GDM1 (cell line): ENCODE measurements around the gene CHRNG.
"Not testable (repeated sequence)": the region's sequence is repeated elsewhere in the genome, so short reads cannot be mapped to it uniquely, and the experiment has no call there.

Experiments used
- DNase-seq: peaks from one replicate; lab custom pipeline; 2025; lab: John Stamatoyannopoulos, UW

Gene CHRNG

GRCh38 chr2:232527905-232528470, 11.5 kb upstream of the CHRNG start:
- no peak for DNase-seq

- no peak for DNase-seq
Observed at GRCh38 chr2:232528746-232529460, 10.6 kb upstream of the CHRNG start.

DNA sequence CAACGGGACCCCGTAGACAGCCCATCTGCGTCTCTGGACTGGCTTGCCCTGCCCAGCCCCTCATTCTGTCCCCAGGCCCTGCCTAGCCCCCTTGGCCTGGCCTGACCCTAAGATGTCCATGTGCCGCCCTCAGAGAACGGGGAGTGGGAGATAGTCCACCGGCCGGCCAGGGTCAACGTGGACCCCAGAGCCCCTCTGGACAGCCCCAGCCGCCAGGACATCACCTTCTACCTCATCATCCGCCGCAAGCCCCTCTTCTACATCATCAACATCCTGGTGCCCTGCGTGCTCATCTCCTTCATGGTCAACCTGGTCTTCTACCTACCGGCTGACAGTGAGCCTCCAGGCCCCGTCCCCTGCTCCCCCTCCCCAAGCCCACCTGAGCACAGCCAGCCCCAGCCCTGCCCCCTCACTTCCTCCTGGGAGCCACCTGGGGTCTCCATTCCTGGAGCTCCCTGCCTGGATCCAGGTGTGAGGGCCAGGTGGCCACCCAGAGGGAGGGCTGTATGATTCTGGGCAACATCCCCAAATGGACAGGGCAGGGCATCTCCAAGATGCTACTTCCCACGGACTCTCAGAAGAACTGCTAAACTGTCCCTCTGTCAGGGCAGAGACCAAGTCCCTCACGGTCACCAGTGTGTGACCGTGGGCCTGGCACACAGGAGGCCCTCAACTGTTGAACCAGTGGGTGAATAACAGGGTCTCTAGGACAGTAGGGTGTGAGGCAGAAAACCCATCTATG, 9.5 kb upstream of the CHRNG start:
- no peak for DNase-seq

DNA sequence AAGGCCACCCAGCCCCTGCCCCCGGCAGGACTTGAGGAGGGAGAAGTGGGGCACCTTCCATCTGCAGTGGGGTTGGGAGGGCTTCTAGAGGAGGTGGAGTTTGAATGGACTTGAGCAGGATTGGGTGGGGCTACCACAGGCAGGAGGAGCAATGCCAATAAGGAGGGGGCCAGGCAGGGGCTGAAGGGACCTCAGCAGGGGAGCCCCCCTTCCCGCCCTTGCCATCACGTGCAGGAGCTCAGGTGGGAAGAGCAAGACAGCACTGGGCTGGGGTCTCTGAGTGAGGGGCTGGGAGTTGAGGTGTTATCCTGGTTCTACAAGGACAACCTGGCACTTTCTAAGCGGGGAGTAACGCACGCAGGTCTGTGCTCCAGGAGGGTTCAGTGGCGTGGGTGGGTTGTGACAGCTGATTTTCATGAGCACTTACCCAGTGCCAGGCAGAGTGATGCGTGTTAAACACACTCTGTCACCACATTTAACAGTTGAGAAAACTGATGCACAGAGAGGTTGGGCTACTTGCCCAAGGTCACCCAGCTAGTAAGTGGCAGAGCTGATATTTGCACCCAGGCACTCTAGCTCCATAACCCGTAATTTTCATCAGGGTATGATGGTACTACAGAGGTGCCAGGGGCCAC, 8.7 kb upstream of the CHRNG start:
- no peak for DNase-seq

- no peak for DNase-seq
Observed at GRCh38 chr2:232532419-232532818, 7.1 kb upstream of the CHRNG start.

DNA sequence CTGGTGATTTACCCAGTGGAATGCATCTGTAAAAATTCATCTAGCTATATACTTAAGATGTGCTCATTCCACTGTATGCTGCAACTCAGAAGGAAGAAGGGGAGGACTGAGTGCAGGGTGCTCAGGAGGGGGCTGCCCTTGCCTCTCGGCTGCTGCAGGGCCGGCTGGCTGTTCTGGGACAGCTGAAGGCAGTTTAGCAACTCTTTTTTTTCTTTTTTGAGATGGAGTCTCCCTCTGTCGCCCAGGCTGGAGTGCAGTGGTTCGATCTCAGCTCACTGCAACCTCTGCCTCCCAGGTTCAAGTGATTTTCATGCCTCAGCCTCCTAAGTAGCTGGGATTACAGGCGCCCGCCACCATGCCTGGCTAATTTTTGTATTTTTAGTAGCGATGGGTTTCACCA, 6.7 kb upstream of the CHRNG start:
- not testable (repeated sequence) for DNase-seq

DNA sequence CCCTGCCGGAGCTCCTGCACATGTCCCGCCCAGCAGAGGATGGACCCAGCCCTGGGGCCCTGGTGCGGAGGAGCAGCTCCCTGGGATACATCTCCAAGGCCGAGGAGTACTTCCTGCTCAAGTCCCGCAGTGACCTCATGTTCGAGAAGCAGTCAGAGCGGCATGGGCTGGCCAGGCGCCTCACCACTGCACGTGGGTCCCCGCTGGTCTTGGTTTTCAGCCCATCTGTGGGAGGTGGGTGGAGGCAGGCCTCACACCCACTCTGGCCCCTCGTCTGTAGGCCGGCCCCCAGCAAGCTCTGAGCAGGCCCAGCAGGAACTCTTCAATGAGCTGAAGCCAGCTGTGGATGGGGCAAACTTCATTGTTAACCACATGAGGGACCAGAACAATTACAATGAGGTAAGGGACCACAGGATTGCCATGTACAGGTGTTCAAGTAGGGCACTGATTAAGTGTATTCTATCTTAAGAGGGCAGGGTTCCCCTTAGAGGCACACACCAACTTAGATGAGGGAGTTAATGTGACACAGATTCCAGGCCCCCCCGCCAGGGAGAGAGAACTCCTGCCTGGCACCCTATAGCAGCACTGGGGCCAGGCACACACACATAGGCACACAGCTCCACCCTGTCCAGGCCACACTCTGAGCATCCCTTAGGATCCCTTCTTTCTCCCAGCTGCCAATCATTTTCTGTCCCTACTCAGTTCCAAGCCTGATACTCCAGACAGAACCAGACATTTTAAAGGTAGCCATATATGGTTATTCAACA, 5.4 kb upstream of the CHRNG start:
- no peak for DNase-seq

- no peak for DNase-seq
Observed at GRCh38 chr2:232534940-232535651, 4.4 kb upstream of the CHRNG start.

GRCh38 chr2:232535761-232536530, 3.5 kb upstream of the CHRNG start:
- no peak for DNase-seq

GRCh38 chr2:232537079-232537478, 2.4 kb upstream of the CHRNG start:
- no peak for DNase-seq

GRCh38 chr2:232537499-232537898, 2.0 kb upstream of the CHRNG start:
- no peak for DNase-seq

GRCh38 chr2:232538671-232539070, 821 bp upstream of the CHRNG start:
- DNase-seq: peak; percentile 10

DNA sequence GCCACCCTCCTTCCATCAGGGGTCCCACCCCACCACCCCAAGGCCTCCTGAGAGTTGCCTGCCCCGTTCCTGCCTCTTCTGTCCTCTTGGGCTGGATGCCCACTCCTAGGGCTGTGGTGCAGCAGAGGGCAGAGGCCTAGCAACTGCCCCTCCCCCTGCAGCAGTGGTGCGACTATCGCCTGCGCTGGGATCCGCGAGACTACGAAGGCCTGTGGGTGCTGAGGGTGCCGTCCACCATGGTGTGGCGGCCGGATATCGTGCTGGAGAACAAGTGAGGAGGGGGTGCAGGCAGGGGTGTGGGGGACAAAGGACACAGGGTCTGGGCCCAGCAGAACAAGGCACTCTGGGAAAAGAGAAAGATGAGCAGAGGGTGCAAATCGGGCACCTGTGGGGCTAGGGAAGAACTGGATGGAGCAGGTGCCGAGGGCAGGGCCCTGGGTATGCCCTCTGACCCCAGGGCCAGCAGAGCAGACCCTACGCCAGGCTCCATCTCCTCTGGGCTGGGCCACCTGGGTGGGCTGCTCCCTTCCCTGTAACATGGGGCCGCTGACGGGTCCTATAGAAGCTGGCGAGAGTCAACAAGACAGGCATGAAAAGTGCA, 1.0 kb downstream of the CHRNG start:
- DNase-seq: no peak

DNA sequence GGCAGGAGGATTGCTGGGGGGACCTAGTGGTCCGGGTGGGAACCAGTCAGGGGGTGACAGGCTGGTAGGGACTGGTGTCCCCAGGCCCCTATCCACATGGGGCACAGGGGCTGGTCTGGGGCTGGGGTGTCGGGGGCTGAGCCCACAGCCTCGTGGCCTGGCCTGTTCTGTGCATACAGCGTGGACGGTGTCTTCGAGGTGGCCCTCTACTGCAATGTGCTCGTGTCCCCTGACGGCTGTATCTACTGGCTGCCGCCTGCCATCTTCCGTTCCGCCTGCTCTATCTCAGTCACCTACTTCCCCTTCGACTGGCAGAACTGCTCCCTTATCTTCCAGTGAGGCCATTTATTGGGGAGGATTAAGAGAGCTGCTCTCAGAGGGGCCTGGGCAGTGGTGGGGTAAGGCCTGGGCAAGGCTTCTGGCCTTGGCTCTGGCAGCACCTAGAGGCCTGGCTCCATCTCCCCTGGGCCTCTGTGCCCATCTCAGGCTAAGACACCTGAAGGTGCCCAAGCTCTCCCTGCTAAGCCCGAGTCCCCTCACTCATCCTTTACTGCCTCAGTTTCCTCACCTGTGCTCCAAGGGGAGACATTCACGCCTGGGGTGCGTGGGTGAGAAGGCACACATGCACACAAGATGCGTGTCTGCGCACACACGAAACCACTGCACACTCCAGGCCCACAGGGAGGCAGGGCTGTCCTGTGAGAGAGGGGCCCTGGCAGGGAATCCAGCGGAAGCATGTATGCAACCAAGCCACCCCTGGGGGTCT, 1.9 kb downstream of the CHRNG start:
- DNase-seq: no peak

- no peak for DNase-seq
Observed at GRCh38 chr2:232541961-232542714, 2.6 kb downstream of the CHRNG start.

DNA sequence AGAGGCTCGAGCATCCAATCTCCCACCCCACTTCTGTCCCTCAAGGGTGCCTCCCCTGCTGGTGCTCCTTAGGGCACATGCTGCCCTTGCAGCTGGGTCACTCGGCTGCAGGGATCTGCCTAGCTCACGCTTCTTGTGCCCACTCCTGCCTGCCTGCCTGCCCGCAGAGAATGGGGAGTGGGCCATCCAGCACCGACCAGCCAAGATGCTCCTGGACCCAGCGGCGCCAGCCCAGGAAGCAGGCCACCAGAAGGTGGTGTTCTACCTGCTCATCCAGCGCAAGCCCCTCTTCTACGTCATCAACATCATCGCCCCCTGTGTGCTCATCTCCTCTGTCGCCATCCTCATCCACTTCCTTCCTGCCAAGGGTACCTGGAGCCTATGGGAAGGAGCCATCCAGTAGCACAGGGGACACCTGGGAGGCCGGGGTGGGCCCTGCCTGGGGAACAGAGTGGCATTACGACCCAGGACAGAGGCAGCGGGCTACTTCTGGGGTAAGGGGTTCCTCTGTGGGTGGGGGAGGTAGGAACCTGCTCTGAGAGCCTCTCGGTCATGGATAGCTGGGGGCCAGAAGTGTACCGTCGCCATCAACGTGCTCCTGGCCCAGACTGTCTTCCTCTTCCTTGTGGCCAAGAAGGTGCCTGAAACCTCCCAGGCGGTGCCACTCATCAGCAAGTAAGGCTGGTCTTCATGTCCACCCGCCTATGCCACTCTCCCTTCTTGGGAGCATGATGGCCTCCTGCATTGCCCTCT, 3.4 kb downstream of the CHRNG start:
- DNase-seq: no peak

DNA sequence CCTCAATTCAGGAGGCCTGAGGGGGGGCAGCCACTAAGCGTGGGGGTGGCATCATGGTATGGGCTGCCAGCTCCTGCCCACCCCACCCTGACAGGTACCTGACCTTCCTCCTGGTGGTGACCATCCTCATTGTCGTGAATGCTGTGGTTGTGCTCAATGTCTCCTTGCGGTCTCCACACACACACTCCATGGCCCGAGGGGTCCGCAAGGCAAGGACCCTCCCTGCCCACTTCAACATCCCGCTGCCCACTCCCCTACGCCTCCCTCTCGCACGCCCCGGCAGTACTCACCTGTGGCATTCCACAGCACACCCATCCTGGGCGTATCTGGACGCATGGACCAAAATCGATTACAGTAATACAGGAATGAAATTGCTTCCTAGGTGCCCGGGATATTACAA, 4.0 kb downstream of the CHRNG start:
- no peak for DNase-seq
